Endothelial cell (in vitro differentiated cells): Measurements from ENCODE around the gene SIL1. TPM values are rescaled to one million over a fixed set of nuclear protein-coding genes. Genes with fewer than 3 reads are reported as not detected.
A peak's percentile ranks its signal among the peaks of the same experiment; 100 is the strongest.

Experiments
- DNase-seq: peaks from one replicate; pipeline ENCODE4 v3.0.0; 2021; ENCODE audit warnings: low spot score
- H3K27ac Mint-ChIP-seq: one replicate; pipeline ENCODE4 v1.8.0; 2021; ENCODE audit warnings: mixed read lengths, inconsistent platforms; ENCODE audit not compliant: unreplicated experiment
- H3K27me3 Mint-ChIP-seq: one replicate; pipeline ENCODE4 v1.8.0; 2021; ENCODE audit warnings: mild to moderate bottlenecking, moderate library complexity, mixed read lengths, inconsistent platforms; ENCODE audit not compliant: unreplicated experiment
- H3K36me3 Mint-ChIP-seq: one replicate; pipeline ENCODE4 v1.8.0; 2021; ENCODE audit warnings: mild to moderate bottlenecking, low read depth, mixed read lengths, inconsistent platforms; ENCODE audit not compliant: unreplicated experiment
- H3K4me1 Mint-ChIP-seq: one replicate; pipeline ENCODE4 v1.8.0; 2021; ENCODE audit warnings: mild to moderate bottlenecking, mixed read lengths, inconsistent platforms; ENCODE audit not compliant: unreplicated experiment
- H3K4me3 Mint-ChIP-seq: one replicate; pipeline ENCODE4 v1.8.0; 2021; ENCODE audit warnings: mild to moderate bottlenecking, mixed read lengths, inconsistent platforms; ENCODE audit not compliant: unreplicated experiment
- H3K9me3 Mint-ChIP-seq: one replicate; pipeline ENCODE4 v1.8.0; 2021; ENCODE audit warnings: mixed read lengths, inconsistent platforms; ENCODE audit not compliant: unreplicated experiment
- CTCF ChIP-seq: fragments of 200-600 bp; sonication (generic); IDR thresholded peaks from one replicate; pipeline ENCODE4 v1.5.0; 2021; ENCODE audit warnings: antibody characterized with exemption; ENCODE audit not compliant: unreplicated experiment
- total RNA-seq: library from RNA; stranded (reverse); fragmentation: NEBNext Ultra II Directional; extraction: Animal tissue kit (Norgen Biotek cat#: 25700); gene quantifications from one replicate; pipeline ENCODE4 v1.2.1, GENCODE V29; 2021; ENCODE audit not compliant: unreplicated experiment

Gene SIL1
- total RNA-seq, 1 donor from 2014 or later = 35.6 TPM

- peaks cover 33% of the 10 kb centered on the region for H3K4me1 Mint-ChIP-seq
- no peak overlapping the region for H3K4me3 Mint-ChIP-seq
- TF ChIP-seq CTCF = no peak
- peaks cover 25% of the 10 kb centered on the region for H3K36me3 Mint-ChIP-seq
- H3K9me3 Mint-ChIP-seq = no peaks in the 10 kb centered on the region
- DNase-seq = no peak
- H3K27ac Mint-ChIP-seq = peak overlapping the region; percentile 74
- peaks cover 23% of the 10 kb centered on the region for H3K27me3 Mint-ChIP-seq
These were observed 254.5 kb downstream of the SIL1 start for GRCh38 chr5:138943599-138944173.

GRCh38 chr5:138942861-138943260, 255.3 kb downstream of the SIL1 start:
- no peak for DNase-seq
- H3K36me3 Mint-ChIP-seq = peaks cover 29% of the 10 kb centered on the region
- no peak overlapping the region for H3K4me3 Mint-ChIP-seq
- peak overlapping the region; percentile 48 for H3K27ac Mint-ChIP-seq
- H3K4me1 Mint-ChIP-seq = peaks cover 28% of the 10 kb centered on the region
- H3K9me3 Mint-ChIP-seq = no peaks in the 10 kb centered on the region
- no peak for TF ChIP-seq CTCF
- peaks cover 19% of the 10 kb centered on the region for H3K27me3 Mint-ChIP-seq

- Mint-ChIP-seq H3K36me3 (peaks cover 24% of the 10 kb centered on the region), H3K9me3 (no peaks in the 10 kb centered on the region), H3K4me3 (no peak overlapping the region), H3K27ac (no peak overlapping the region), H3K27me3 (peaks cover 19% of the 10 kb centered on the region), H3K4me1 (peaks cover 26% of the 10 kb centered on the region)
- no peak for TF ChIP-seq CTCF
- DNase-seq = no peak
These were observed 256.1 kb downstream of the SIL1 start for GRCh38 chr5:138942066-138942465.

- Mint-ChIP-seq H3K9me3 (no peaks in the 10 kb centered on the region), H3K4me1 (peaks cover 34% of the 10 kb centered on the region), H3K27me3 (peaks cover 27% of the 10 kb centered on the region), H3K27ac (peak overlapping the region; percentile 12), H3K4me3 (no peak overlapping the region), H3K36me3 (peaks cover 42% of the 10 kb centered on the region)
- TF ChIP-seq CTCF = no peak
- no peak for DNase-seq
These were observed 259.6 kb downstream of the SIL1 start for GRCh38 chr5:138938526-138938925.

GRCh38 chr5:138937392-138938387, 260.5 kb downstream of the SIL1 start:
- DNase-seq = no peak
- H3K27ac Mint-ChIP-seq = peak overlapping the region; percentile 67
- no peak for TF ChIP-seq CTCF
- peaks cover 48% of the 10 kb centered on the region for H3K36me3 Mint-ChIP-seq
- H3K4me3 Mint-ChIP-seq = peak overlapping the region; percentile 24
- H3K4me1 Mint-ChIP-seq = peaks cover 30% of the 10 kb centered on the region
- no peaks in the 10 kb centered on the region for H3K9me3 Mint-ChIP-seq
- H3K27me3 Mint-ChIP-seq = peaks cover 26% of the 10 kb centered on the region
